Erythroblast (primary cell): Measurements from ENCODE around the gene CLBA1.
"Not testable (repeated sequence)": the region's sequence is repeated elsewhere in the genome, so short reads cannot be mapped to it uniquely, and the experiment has no call there.

Source experiments
- DNase-seq, 2 experiments: peaks; one replicate each; lab custom pipeline; 2025; lab: John Stamatoyannopoulos, UW
- GATA1 ChIP-seq: IDR thresholded peaks from 2 replicates; pipeline ENCODE4 v1.6.1; 2011; ENCODE audit warnings: low read depth, mild to moderate bottlenecking, control low read depth, low read length, moderate library complexity
- POLR2A ChIP-seq: IDR thresholded peaks from 2 replicates; pipeline ENCODE4 v1.6.1; 2011; ENCODE audit warnings: mild to moderate bottlenecking, low read length

The CLBA1 gene

DNA sequence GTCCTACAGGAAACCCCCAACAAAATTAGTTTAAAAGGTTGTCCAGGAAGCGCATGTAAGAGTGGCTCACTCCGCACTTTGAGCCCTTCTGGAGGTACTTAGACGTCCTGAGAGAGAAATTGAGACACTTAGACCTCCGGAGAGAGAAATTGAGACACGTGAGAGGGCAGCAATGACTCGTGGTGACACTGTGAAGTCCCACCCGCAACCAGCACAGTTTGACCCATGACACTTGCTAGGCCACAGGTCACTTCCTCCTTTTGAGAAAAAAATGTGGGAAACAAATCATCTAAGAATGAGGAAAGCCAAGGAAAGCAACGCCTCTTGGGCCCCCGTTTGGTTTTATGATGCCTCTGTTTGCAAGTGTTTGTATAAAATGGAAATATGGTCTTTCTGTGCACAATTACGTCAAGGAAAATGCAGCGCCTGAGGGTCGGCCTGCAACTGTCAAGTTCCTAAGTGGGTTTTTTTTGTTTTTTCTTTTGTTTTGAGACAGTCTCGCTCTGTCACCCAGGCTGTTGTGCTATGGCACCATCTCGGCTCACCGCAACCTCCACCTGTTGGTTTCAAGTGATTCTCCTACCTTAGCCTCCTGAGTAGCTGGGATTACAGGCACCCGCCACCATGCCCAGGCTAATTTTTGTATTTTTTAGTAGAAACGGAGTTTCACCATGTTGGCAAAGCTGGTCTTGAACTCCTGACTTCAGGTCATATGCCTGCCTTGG is 48.9 kb downstream of the CLBA1 start:
- TF ChIP-seq GATA1, result no peak
- TF ChIP-seq POLR2A, result no peak
- DNase-seq, result no peak

DNA sequence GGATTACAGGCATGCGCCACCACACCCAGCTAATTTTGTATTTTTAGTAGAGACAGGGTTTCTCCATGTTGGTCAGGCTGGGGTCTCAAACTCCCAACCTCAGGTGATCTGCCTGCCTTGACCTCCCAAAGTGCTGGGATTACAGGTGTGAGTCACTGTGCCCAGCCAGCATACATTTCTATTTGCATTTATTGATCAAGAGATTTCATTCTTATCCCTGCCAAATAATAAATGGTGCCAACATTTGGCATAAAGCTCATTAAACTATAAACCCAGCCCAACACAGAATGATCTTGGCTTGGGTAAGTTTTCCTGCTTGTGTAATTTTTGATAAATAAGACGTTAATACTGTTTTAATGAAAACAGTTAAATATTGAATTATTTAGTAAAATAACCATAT is 50.0 kb downstream of the CLBA1 start:
- DNase-seq, result not testable (repeated sequence)

DNA sequence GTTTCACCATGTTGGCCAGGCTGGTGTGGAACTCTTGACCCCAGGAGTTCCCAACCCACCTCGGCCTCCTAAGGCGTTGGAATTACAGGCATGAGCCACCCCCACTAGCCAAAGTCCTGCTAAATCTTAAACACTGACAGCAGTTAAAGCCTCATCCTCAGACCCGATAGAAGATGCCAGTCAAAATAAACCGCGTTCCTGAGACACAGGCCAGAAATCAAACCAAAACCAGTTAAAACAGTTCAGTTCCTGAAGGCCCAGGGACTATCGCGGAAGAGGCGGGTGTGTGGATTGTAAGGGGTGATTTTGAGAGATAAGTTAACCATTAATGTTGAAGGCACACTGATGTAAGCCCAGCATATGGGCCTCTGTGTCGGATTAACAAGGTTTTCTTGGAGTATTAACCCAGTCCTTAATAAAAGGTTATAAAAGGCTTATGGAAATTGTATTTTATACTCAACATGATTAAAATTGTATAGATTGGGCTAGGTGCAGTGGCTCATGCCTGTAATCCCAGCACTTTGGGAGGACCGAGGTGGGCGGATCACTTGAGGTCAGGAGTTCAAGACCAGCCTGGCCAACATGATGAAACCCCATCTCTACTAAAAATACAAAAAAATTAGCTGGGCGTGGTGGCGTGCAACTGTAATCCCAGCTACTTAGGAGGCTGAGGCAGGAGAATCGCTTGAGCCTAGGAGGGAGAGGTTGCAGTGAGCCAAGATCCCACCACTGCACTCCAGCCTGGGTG is 54.0 kb downstream of the CLBA1 start:
- TF ChIP-seq POLR2A, result no peak
- TF ChIP-seq GATA1, result no peak
- no peak for DNase-seq

DNA sequence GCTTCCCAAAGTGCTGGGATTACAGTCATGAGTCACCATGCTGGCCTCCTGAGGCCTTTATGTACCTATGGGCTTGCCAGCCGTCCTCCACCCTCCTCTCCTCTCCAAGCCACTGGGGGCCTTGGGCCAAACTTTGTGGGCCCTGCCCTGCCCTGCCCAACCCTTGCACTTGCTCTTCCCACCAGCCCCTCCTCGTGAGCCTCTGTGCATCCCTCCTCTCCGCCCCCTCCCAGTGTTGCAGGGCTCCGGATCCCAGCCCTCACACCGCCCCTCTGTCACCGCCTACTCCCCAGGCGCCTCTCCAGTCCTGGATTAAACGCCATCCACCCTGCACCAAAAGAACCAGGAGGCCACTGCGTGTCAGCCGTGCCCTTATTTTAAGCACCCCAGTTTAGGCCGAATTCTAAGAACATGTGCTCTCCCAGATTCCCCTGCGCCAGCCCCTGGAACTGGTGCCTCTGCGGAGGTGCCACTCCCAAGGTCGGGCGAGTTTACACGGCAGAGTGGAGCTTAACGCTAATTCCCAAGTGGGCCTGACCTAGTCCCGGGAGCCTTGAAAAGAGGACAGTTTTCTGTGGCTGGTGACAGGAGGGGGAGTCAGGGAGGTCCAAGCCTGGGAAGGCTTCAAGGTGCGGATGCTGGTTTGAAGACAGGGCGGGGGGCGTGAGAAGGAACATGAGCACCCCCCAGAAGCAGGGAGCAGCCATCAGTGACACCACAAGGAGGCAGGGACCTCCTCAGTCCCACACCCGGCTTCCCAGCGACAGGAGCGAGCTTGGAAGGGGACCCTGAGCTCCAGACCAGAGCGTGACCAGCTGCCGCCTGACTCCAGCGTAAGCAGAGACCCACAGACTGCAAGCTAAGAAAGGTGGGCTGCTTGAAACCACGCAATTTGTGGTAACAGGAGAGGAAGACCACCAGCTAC is 56.5 kb downstream of the CLBA1 start:
- TF ChIP-seq POLR2A (no peak), GATA1 (no peak)
- DNase-seq, result no peak

DNA sequence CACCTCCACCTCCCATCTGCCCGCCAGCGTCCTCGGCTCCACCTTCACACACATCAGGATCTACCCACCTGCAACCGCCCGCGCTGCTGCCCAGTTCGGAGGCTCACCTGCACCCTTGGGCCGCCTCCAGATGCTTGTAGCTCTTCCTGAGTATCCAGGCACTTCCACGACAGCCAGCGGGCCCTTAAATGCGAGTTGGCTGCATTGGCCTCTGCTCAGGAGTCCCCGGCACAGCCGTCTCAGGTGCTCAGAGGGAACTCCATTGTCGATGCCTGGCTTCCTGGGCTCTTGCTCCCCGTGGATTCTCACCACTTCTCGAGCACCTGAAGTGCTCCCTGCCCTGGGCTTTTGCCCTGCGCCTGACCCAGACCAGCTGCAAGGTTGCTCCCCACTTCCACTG is 57.2 kb downstream of the CLBA1 start:
- TF ChIP-seq POLR2A, result no peak
- TF ChIP-seq GATA1, result no peak
- no peak for DNase-seq

DNA sequence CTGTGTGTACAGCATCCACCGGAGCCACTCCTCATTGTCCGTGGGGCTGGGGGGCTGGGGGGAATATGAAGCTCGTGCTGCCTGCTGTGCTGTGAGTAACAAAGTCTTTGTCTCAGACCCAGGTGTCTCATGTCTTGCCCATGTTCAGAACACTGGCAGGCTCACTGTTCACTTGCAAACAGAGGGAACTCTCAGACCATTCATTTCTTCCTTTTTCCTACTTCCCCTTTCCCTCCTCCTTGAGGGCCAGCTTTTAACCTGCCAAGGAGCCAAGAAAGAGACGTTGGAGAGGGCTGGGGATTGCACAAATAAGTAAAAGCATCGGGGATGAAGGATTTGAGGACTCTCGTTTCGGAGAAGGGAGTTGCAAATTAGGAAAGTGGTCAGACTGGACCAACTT is 58.1 kb downstream of the CLBA1 start:
- no peak for DNase-seq
- no peak for TF ChIP-seq GATA1
- no peak for TF ChIP-seq POLR2A
